ENCODE results near the gene SEPSECS.

The SEPSECS gene

DNA sequence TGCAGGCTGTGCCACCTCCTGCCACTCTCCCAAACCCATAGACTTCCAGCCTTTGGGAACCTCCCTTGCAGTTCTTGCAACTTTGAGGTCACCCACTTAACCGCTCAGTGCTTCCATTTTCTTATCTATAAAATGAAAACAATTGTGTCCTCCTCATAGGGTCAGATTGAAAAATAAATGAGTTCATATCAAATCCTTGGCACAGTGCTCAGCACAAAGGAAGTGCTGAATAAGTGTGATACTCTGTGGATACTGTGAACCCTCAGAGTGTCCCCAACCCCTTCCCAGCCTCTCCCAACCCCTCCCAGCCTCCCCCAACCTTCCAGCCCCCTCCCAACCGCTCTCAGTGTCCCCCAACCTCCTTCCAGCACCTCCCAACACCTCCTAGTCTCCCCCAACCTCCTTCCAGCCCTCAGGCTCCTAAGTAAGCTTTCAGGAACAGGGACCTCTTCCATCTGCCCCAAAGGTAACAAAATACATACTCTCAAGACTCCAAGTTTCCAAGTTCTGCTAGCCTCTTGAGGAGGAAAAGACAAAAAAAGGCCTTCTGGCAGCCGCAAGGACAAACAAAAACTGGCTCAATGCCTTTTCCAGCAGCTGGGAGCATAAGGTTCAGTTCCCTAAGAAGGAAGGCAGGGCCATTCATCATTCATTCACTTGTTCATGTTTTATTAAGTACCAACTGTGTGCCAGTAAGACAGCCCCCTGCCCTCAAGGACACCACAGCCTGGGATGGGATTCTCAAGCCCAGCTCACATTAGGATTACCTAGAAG is 83.4 kb downstream of the SEPSECS start:
- no peak for DNase-seq

DNA sequence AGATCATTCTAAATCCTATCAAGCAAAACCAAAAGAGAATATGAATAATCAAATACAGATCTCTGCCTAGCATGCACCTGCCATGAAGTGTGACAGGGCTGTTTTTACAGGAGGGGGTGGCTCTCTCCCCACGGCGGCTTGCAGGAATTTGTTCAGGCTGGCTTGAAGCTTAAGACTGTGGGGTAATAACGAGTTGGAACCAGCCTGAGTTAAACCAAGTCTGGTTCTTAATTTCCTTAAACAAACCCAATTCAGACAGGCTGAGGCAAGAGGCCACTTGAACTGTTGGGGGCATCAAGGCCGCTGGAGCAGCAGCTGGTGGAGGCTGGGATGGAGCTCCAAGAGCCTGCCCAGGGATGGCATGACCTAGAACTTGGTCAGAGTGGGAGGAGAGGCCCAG is 84.4 kb downstream of the SEPSECS start:
- no peak for DNase-seq

DNA sequence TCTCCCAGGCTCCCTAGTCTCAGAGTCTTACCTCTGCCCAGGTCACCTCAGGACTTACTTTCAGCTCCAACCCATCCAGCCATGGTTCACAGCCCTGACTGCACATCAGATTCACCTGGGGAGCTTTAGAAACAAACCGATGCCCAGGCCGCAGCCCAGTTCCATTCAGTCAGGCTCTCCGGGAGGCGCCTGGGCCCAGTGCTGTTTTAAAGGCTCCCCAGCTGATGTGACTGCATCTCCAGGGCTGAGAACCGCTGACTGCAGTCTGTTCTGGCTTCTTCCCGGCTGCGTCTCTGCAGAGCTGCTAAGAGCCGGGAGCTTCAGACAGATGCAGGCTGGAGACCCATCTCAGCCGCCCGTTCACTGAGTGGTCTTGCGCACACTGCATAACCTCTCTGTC is 85.1 kb downstream of the SEPSECS start:
- DNase-seq, result no peak

DNA sequence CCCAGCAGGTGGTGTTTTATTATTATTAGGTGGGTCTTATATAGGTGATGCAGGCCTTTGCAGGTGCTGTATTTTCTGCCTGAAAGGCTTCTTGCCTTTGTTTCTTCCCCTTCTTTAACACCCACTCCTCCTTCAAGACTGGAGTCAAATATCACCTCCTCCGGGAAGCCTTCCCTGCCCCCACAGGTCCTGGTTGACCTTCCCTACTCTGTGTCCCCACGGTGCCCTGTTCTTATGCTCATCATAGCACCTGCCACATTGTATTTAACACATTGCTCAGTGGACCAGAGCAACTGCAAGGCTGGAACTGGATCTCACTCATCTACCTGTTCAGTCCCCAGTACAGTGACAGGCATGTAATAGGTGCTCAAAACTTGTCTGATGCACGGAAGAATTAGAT is 89.7 kb downstream of the SEPSECS start:
- no peak for DNase-seq
